ENCODE results near the gene XBP1. TPM values are rescaled to one million over a fixed set of nuclear protein-coding genes. Genes with fewer than 3 reads are reported as not detected.
A peak's percentile ranks its signal among the peaks of the same experiment; 100 is the strongest.

Gene XBP1
- total and polyA plus RNA-seq, 2 of the 13 experiments (the other 11 are each of a cell fraction or from before 2014, with no cell fraction given): 416 to 427 TPM

GRCh38 chr22:28829358-28830181 is 29.2 kb upstream of the XBP1 start (continued):
- TF ChIP-seq U2AF2 (IDR thresholded peaks at IDR 0.05; ENCODE audit: low read depth, low read length) (no peak), SYNCRIP (IDR thresholded peaks at IDR 0.05; ENCODE audit: insufficient read depth, low read depth, low read length) (no peak), ZNF24 (IDR thresholded peaks at IDR 0.05) (no peak), DMAP1 (CRISPR knock-in tag; IDR thresholded peaks at IDR 0.05) (no peak; the same call in 1 of the 2 replicates), ZNF570 (CRISPR knock-in tag; IDR thresholded peaks at IDR 0.05; ENCODE audit: borderline replicate concordance) (no peak), ZNF629 (CRISPR knock-in tag; conservative IDR thresholded peaks at IDR 0.05) (no peak; the same call in 1 of the 2 replicates), ZNF296 (CRISPR knock-in tag; conservative IDR thresholded peaks at IDR 0.05) (no peak), ZNF383 (CRISPR knock-in tag; IDR thresholded peaks at IDR 0.05; ENCODE audit: borderline replicate concordance) (no peak), ZBTB2 (CRISPR knock-in tag; IDR thresholded peaks at IDR 0.05; ENCODE audit: low read depth) (no peak), BHLHE40 (IDR thresholded peaks at IDR 0.05; ENCODE audit: low read length) (no peak), ZBTB33 (CRISPR knock-in tag; IDR thresholded peaks at IDR 0.05) (0 out of 2 replicates have a peak, but pooled peaks have one; percentile 49), KDM1A (CRISPR knock-in tag; IDR thresholded peaks at IDR 0.05) (peak; percentile 67), CSRNP1 (CRISPR knock-in tag; IDR thresholded peaks at IDR 0.05) (0 out of 2 replicates have a peak, but pooled peaks have one; percentile 5), HDAC1 (CRISPR knock-in tag; IDR thresholded peaks at IDR 0.05) (peak; percentile 56), ZNF367 (CRISPR knock-in tag; IDR thresholded peaks at IDR 0.05; ENCODE audit: borderline replicate concordance) (no peak), CENPBD1 (CRISPR knock-in tag; IDR thresholded peaks at IDR 0.05; ENCODE audit: borderline replicate concordance, low read depth) (no peak), ZNF354B (CRISPR knock-in tag; IDR thresholded peaks at IDR 0.05) (no peak), ZFP36L2 (CRISPR knock-in tag; IDR thresholded peaks at IDR 0.05) (0 out of 2 replicates have a peak, but pooled peaks have one; percentile 43), ZNF709 (CRISPR knock-in tag; IDR thresholded peaks at IDR 0.05) (no peak), BRF2 (CRISPR knock-in tag; IDR thresholded peaks at IDR 0.05) (no peak)
- TF ChIP-seq, protein P1, sequence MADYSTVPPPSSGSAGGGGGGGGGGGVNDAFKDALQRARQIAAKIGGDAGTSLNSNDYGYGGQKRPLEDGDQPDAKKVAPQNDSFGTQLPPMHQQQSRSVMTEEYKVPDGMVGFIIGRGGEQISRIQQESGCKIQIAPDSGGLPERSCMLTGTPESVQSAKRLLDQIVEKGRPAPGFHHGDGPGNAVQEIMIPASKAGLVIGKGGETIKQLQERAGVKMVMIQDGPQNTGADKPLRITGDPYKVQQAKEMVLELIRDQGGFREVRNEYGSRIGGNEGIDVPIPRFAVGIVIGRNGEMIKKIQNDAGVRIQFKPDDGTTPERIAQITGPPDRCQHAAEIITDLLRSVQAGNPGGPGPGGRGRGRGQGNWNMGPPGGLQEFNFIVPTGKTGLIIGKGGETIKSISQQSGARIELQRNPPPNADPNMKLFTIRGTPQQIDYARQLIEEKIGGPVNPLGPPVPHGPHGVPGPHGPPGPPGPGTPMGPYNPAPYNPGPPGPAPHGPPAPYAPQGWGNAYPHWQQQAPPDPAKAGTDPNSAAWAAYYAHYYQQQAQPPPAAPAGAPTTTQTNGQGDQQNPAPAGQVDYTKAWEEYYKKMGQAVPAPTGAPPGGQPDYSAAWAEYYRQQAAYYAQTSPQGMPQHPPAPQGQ (CRISPR knock-in tag; IDR thresholded peaks at IDR 0.05; ENCODE audit: borderline replicate concordance): no peak

Data from HepG2 (cell line).